GM12864 (cell line): ENCODE results near the gene GSG1L.

Experiments
- DNase-seq: peaks from one replicate; pipeline ENCODE4 v3.0.0-alpha.2; 2011; ENCODE audit warnings: low read depth
- H3K4me3 ChIP-seq: 2 replicates; pipeline ENCODE4 v1.5.1; 2011; ENCODE audit warnings: mild to moderate bottlenecking, low read depth, low read length, control low read depth
- TF ChIP-seq, protein P1 (sequence below): IDR thresholded peaks from 2 replicates; pipeline ENCODE4 v1.5.1; 2011; ENCODE audit warnings: low read depth, mild to moderate bottlenecking, moderate library complexity, low read length, control low read depth, inconsistent platforms; ENCODE audit errors: missing control alignments

The GSG1L gene

DNA sequence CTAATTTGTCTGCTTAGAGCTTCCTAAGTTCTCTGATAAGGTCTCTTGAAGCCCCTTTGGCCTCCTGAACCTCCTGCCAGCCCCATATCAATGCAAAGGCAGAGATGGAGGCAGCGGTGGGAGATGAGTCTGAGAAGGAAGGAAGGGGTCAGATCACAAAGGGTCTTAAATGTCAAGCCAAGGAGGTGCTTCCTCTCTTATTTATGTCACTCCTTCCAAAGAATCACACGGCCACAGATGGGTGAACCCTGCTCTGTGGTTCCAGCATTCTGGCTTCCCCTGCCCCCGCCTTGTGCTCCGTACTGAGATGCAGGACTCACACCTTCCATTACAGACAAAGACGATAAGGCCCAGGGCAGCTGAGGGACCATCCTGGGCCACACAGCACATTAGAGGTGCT is 96.3 kb downstream of the GSG1L start:
- H3K4me3 ChIP-seq = no peak overlapping the region
- TF ChIP-seq, protein P1, sequence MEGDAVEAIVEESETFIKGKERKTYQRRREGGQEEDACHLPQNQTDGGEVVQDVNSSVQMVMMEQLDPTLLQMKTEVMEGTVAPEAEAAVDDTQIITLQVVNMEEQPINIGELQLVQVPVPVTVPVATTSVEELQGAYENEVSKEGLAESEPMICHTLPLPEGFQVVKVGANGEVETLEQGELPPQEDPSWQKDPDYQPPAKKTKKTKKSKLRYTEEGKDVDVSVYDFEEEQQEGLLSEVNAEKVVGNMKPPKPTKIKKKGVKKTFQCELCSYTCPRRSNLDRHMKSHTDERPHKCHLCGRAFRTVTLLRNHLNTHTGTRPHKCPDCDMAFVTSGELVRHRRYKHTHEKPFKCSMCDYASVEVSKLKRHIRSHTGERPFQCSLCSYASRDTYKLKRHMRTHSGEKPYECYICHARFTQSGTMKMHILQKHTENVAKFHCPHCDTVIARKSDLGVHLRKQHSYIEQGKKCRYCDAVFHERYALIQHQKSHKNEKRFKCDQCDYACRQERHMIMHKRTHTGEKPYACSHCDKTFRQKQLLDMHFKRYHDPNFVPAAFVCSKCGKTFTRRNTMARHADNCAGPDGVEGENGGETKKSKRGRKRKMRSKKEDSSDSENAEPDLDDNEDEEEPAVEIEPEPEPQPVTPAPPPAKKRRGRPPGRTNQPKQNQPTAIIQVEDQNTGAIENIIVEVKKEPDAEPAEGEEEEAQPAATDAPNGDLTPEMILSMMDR = no peak
- no peak for DNase-seq

DNA sequence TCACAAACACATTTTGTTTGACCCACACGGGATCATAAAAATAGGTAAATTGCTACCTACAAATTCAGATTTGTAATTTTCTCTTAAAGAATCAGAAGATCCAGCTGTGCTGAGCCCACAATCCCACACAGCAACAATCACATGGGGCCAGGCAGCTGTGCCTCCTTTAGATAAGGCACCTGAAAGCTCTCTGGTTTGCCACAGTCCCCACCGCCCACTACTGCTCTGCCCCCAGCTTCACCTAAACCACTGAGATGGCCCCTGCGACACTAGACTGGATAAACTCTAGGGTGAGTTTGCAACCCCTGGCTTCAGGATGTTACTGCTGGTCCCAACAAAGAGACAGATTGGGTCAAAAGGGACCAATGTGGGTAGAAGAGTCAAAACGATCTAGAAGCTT is 96.8 kb downstream of the GSG1L start:
- DNase-seq = no peak
- TF ChIP-seq, protein P1 = no peak
- H3K4me3 ChIP-seq = no peak overlapping the region

DNA sequence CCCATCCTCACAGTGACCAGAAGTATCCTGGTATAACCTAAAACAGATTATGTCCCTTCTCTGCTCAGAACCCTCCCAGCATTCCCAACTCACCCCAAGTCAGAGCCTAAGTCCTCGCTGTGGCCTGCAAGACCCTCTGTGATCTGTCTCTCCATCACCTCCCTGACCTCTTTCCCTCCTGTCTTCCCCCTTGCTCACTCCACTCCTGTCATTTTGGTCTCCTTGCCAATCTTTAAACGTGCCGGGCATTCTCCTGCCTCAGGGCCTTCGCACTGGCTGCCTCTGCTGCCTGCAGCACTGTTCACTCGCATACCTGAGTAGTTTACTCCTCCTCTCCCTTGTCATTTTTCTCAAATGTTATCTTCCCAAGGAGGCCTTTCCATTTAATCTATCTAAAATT is 97.7 kb downstream of the GSG1L start:
- no peak overlapping the region for H3K4me3 ChIP-seq
- TF ChIP-seq, protein P1 = no peak
- no peak for DNase-seq

DNA sequence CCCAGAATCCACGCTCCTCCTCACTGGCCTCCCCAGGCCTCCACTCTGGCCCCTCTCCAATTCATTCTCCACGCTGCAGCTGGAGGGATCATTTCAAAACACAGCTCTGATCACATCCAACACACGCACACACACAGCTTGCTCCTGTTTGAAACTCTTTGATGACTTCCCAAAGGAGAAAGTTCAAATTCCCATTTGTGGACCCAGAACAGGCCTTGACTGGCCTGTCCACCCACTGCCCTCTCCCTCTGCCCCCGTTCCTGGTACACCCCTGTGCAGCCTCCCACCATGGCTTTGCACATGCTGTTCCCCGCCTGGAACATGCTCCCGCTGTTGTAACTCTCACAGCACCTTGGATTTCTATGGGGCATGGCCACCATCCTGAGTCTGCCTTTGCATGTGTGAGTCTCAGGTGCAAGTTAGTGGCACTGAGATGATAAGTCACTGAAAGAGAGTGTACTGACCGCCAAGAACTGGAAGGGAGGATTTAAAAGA is 100.0 kb downstream of the GSG1L start:
- TF ChIP-seq, protein P1 = no peak
- no peak for DNase-seq
- no peak overlapping the region for H3K4me3 ChIP-seq

DNA sequence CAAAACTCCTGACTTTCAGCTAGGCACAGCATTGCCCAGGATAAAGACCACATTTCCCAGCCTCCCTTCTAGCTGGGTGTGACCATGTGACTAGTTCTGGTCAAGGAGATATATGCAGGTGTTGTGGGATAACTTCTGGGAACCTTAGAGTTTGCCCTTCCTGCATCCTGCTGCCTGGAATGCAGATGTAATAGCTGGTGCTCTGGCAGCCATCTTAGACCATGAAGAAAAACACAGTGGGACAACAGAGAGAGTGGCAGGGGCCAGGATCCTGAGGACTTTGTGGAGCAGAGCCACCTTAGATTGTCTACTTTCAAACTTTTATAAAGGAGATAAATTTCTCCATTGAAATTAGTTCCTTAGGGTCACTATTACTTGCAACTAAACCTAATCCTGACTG is 101.3 kb downstream of the GSG1L start:
- TF ChIP-seq, protein P1 = no peak
- no peak for DNase-seq
- no peak overlapping the region for H3K4me3 ChIP-seq

DNA sequence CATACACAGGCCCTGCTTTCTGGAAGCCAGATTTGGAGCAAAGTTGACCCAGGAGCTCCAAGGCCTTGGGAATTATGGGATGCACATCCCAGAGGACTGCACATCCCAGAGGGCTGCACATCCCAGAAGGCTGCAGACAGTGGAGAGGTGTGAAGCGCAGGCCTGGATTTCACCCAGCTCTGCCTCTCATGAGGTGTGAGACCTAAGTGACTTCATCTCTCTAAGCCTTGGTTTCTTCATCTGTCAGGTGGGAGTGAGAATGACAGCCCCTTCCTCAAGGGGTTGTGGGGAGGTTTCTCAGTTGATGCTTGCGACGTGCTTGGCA is 102.3 kb downstream of the GSG1L start:
- TF ChIP-seq, protein P1 = no peak
- DNase-seq = no peak
- no peak overlapping the region for H3K4me3 ChIP-seq

DNA sequence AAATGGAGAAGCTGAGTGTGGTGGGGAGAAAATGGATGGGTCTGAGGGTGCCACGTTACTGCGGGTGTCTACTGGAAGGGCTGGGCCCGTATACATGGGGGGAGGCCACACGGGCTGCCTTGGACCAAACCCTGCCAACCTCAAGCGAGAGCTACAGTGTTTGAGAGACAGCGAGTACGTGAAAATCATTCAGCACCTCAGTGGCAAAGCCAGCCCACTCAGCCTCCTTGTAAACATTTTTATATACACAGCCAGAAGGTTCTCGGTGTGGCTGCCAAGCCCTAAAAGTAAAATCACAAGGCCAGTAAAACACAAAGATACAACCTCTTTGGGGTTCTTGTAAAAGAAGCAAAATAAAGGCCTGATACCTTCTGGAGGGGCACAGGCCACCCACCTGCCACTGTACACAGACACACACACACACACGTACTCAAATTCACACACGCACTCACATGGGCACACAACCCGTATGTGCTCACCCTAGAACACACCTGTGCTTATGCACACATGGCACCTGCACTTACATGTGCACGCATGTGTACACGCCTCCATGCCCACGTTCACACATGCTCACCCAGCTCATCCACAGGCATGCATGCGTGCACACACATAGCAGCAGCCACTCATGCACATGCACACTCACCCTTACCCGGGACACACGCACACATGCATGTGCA is 102.8 kb downstream of the GSG1L start:
- TF ChIP-seq, protein P1 = no peak
- no peak overlapping the region for H3K4me3 ChIP-seq
- no peak for DNase-seq
